HFF-Myc (cell line): ENCODE data around the gene ISY1.

ENCODE experiments used
- DNase-seq: peaks from one replicate; pipeline ENCODE4 v3.0.0-alpha.2; 2011; ENCODE audit warnings: low read depth; ENCODE audit errors: extremely low read depth
- H3K4me3 ChIP-seq: replicated peaks from 2 replicates; pipeline ENCODE4 v1.5.1; 2011; ENCODE audit warnings: low read depth, mild to moderate bottlenecking, control low read depth, low read length
- TF ChIP-seq, protein P1 (sequence below): IDR thresholded peaks from 2 replicates; pipeline ENCODE4 v1.5.1; 2012; ENCODE audit warnings: mild to moderate bottlenecking, low read depth, low read length, control low read depth; ENCODE audit errors: missing control alignments

The ISY1 gene

GRCh38 chr3:129183569-129184395, 22.9 kb upstream of the ISY1 start, which contains the start of gene CNBP:
Gene CNBP, minus strand, starts transcription at chr3:129183896. Its CDS starts 12,139 bp downstream, at chr3:129171757.
- peak within 1 kb of the TSS; percentile 97 for H3K4me3 ChIP-seq
- TF ChIP-seq, protein P1, sequence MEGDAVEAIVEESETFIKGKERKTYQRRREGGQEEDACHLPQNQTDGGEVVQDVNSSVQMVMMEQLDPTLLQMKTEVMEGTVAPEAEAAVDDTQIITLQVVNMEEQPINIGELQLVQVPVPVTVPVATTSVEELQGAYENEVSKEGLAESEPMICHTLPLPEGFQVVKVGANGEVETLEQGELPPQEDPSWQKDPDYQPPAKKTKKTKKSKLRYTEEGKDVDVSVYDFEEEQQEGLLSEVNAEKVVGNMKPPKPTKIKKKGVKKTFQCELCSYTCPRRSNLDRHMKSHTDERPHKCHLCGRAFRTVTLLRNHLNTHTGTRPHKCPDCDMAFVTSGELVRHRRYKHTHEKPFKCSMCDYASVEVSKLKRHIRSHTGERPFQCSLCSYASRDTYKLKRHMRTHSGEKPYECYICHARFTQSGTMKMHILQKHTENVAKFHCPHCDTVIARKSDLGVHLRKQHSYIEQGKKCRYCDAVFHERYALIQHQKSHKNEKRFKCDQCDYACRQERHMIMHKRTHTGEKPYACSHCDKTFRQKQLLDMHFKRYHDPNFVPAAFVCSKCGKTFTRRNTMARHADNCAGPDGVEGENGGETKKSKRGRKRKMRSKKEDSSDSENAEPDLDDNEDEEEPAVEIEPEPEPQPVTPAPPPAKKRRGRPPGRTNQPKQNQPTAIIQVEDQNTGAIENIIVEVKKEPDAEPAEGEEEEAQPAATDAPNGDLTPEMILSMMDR: no peak
- peak; percentile 76 for DNase-seq

DNA sequence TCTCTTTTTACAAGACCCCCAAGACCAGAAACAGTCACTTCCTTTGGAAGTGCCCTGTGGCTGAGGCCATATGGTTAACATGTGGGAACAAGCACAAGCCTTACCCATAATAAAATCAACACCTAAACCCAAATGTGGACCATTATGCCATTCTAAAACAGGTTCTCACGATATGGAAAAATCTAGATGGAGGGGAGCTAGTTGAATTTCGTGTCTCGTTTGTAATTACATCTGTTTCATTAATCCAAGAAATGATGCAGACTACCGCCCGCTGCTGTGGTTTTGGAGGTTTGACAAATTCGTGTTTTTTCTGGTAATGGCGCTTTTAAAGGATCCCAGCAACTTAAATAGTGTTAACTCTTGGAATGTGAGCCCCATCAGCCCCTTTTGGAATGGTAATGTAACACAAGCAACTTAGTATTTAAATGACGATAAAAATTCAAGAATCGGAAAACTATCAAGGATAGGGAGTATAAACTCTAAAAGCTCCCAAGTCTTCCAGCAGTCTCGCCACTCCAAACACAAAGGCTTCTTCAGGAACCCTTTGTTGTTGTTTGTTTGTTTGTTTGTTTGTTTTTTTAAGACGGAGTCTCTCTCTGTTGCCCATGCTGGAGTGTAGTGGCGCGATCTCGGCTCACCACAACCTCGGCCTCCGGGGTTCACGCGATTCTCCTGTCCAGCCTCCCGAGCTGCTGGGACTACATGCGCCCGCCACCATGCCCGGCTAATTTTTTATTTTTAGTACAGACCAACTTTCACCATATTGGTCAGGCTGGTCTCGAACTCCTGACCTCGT, 21.7 kb upstream of the ISY1 start:
- TF ChIP-seq, protein P1: no peak
- H3K4me3 ChIP-seq: peak overlapping the region; percentile 97
- DNase-seq: no peak

DNA sequence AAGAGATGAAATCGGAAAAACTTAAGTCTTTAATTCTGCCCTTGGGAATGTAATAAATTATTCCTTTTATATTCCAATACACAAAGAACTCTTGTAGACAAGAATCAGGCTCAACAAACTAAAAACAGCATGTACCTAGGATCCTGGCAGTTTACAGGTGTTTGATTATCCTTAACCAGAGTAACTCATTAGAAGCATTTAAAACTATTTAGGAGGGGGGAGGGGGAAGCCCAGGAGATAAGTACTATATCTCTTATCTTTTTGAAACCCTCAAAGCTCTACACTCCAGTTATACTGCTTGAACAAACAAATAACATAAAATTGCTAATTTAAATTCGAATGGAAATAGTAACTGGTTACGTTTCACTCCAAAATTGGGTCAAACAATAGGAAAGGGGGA, 21.0 kb upstream of the ISY1 start:
- H3K4me3 ChIP-seq: peak overlapping the region; percentile 97
- DNase-seq: no peak
- TF ChIP-seq, protein P1: no peak

- TF ChIP-seq, protein P1: no peak
- no peak for DNase-seq
- H3K4me3 ChIP-seq: peak overlapping the region; percentile 97
Measured at GRCh38 chr3:129180461-129180860, 19.6 kb upstream of the ISY1 start.

DNA sequence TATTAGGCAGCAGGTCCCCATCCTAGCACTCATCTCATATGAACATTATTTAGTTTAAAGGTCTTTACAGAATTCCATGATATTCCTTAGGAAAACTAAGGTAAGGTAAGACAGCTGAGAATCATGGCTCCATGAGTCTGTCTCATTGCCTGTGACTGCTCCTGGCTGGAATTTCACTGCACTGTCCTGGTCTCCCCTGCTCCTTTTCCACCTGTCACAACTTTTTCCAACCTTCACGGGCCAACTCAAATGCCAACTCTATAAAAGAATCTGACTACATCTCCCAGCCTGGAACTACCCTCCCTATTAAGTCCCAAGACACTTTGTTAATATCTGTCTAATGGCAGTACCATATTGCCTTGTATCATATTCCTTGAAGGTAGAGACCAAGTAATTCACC, 15.2 kb upstream of the ISY1 start:
- no peak for DNase-seq
- H3K4me3 ChIP-seq: no peak overlapping the region
- TF ChIP-seq, protein P1: no peak

GRCh38 chr3:129173725-129174124, 12.9 kb upstream of the ISY1 start:
- DNase-seq: no peak
- no peak overlapping the region for H3K4me3 ChIP-seq
- TF ChIP-seq, protein P1: no peak
